Liver (tissue), 9 donors: Measurements from ENCODE around the gene MOGAT2. TPM values are rescaled to one million over a fixed set of nuclear protein-coding genes. Genes with fewer than 3 reads are reported as not detected.

Experiments
- DNase-seq: peaks from one replicate; pipeline ENCODE4 v3.0.0-alpha.2; 2017; ENCODE audit warnings: low spot score
- H3K27ac ChIP-seq, 2 donors: one replicate each; pipeline ENCODE4 v1.7.0; 2013; ENCODE audit warnings: inconsistent platforms in 2 of 2, low read length in 2 of 2, control low read depth in 1 of 2, low read depth in 1 of 2, mild to moderate bottlenecking in 1 of 2
- H3K27me3 ChIP-seq, 4 donors: one replicate each; pipeline versions ENCODE4 v1.6.1 to v1.7.0; 2013; ENCODE audit warnings: low read length in 3 of 4, inconsistent platforms in 1 of 4, mild to moderate bottlenecking in 1 of 4, moderate library complexity in 1 of 4; ENCODE audit not compliant: control insufficient read depth in 4 of 4, insufficient read depth in 4 of 4
- H3K36me3 ChIP-seq, 4 donors: one replicate each; pipeline versions ENCODE4 v1.6.1 to v1.7.0; 2013; ENCODE audit warnings: low read length in 3 of 4, mild to moderate bottlenecking in 3 of 4, low read depth in 1 of 4, moderate library complexity in 1 of 4; ENCODE audit not compliant: control insufficient read depth in 4 of 4, insufficient read depth in 3 of 4
- H3K4me1 ChIP-seq, 4 donors: one replicate each; pipeline versions ENCODE4 v1.6.1 to v1.7.0; 2013; ENCODE audit warnings: low read length in 3 of 4, mild to moderate bottlenecking in 3 of 4, moderate library complexity in 1 of 4; ENCODE audit not compliant: control insufficient read depth in 4 of 4, insufficient read depth in 4 of 4
- H3K4me3 ChIP-seq, 3 donors: one replicate each; pipeline versions ENCODE4 v1.6.1 to v1.7.0; 2013; ENCODE audit warnings: low read length in 3 of 3, control low read depth in 1 of 3, low read depth in 1 of 3, mild to moderate bottlenecking in 1 of 3
- H3K9ac ChIP-seq, 2 donors: one replicate each; pipeline ENCODE4 v1.7.0; 2013; ENCODE audit warnings: low read length in 2 of 2, mild to moderate bottlenecking in 2 of 2, moderate library complexity in 2 of 2, control low read depth in 1 of 2, low read depth in 1 of 2
- H3K9me3 ChIP-seq, 4 donors: one replicate each; pipeline versions ENCODE4 v1.6.1 to v1.7.0; 2013; ENCODE audit warnings: low read length in 3 of 4; ENCODE audit not compliant: control insufficient read depth in 4 of 4
- ATF3 ChIP-seq: IDR thresholded peaks from 2 replicates; pipeline ENCODE4 v1.6.1; 2016; ENCODE audit warnings: antibody characterized with exemption
- EGR1 ChIP-seq, 2 donors: IDR thresholded peaks; 2 replicates each; pipeline ENCODE4 v1.6.1; 2016 to 2018; ENCODE audit warnings: antibody characterized with exemption in 2 of 2, low read depth in 2 of 2
- FOXA1 ChIP-seq: IDR thresholded peaks from 2 replicates; pipeline ENCODE4 v1.6.1; 2016; ENCODE audit warnings: antibody characterized with exemption
- FOXA2 ChIP-seq: IDR thresholded peaks from 2 replicates; pipeline ENCODE4 v1.6.1; 2016; ENCODE audit warnings: antibody characterized with exemption
- HNF4A ChIP-seq, 2 donors: conservative IDR thresholded peaks; 2 replicates each; pipeline ENCODE4 v1.6.1; 2016; ENCODE audit warnings: antibody characterized with exemption in 2 of 2, mild to moderate bottlenecking in 2 of 2
- HNF4G ChIP-seq: IDR thresholded peaks from 2 replicates; pipeline ENCODE4 v1.6.1; 2016; ENCODE audit warnings: antibody characterized with exemption
- JUND ChIP-seq, 2 donors: IDR thresholded peaks; 2 replicates each; pipeline ENCODE4 v1.6.1; 2016; ENCODE audit warnings: antibody characterized with exemption in 2 of 2
- NR2F2 ChIP-seq: IDR thresholded peaks from 2 replicates; pipeline ENCODE4 v1.6.1; 2016; ENCODE audit warnings: antibody characterized with exemption
- RAD21 ChIP-seq, 2 donors: IDR thresholded peaks; 2 replicates each; pipeline ENCODE4 v1.6.1; 2016; ENCODE audit warnings: antibody characterized with exemption in 2 of 2, mild to moderate bottlenecking in 2 of 2
- RXRA ChIP-seq, 2 donors: IDR thresholded peaks; 2 replicates each; pipeline ENCODE4 v1.6.1; 2017 to 2018; ENCODE audit warnings: antibody characterized with exemption in 2 of 2, mild to moderate bottlenecking in 1 of 2
- SP1 ChIP-seq: IDR thresholded peaks from 2 replicates; pipeline ENCODE4 v1.6.1; 2018; ENCODE audit warnings: antibody characterized with exemption, mild to moderate bottlenecking
- TAF1 ChIP-seq: conservative IDR thresholded peaks from 2 replicates; pipeline ENCODE4 v1.6.1; 2016; ENCODE audit warnings: antibody characterized with exemption, mild to moderate bottlenecking
- YY1 ChIP-seq: IDR thresholded peaks from 2 replicates; pipeline ENCODE4 v1.6.1; 2016; ENCODE audit warnings: antibody characterized with exemption, mild to moderate bottlenecking
- WGBS: extraction: QIAGEN DNeasy Blood & Tissue Kit; methylation state at CpG from one replicate; pipeline ENCODE4 v1.1.7; 2013; 5-methylcytosine and 5-hydroxymethylcytosine counted together
- polyA plus RNA-seq, 2 donors: library from polyadenylated mRNA; stranded (reverse) in 1 of 2; unstranded in 1 of 2; fragments of 200-250 nt in 1 of 2; fragments of >200 nt in 1 of 2; fragmentation: Nextera tagmentation in 1 of 2; extraction: Ambion mirVana in 1 of 2; gene quantifications; one replicate each; pipeline versions ENCODE4 v1.2.1 to v1.2.3, GENCODE V29; 2013 to 2015
- total RNA-seq, 2 donors: library from RNA; depleted of rRNA; stranded (reverse); fragments of >200 nt; gene quantifications; one replicate each; pipeline ENCODE4 v1.2.3, GENCODE V29; 2014
- TF ChIP-seq, protein P1 (sequence below): IDR thresholded peaks from 2 replicates; pipeline ENCODE4 v1.6.1; 2016; ENCODE audit warnings: antibody characterized with exemption
- TF ChIP-seq, protein P2 (sequence below): fragments of 150-350 bp; IDR thresholded peaks from 2 replicates; pipeline ENCODE4 v1.5.1; 2017; ENCODE audit warnings: improper control_type of control experiment, low read depth, low read length; ENCODE audit not compliant: missing input control
- TF ChIP-seq, protein P3 (sequence below): IDR thresholded peaks from 2 replicates; pipeline ENCODE4 v1.6.1; 2016; ENCODE audit warnings: antibody characterized with exemption
- TF ChIP-seq, protein P4 (sequence below): IDR thresholded peaks from 2 replicates; pipeline ENCODE4 v1.6.1; 2016; ENCODE audit warnings: antibody characterized with exemption, mild to moderate bottlenecking
- donor health status: healthy.
- donor health status: healthy.
- donor health status: healthy.
- donor health status: healthy.
- donor health status: healthy.

The MOGAT2 gene
- total and polyA plus RNA-seq, 4 donors: 1.0 to 92.4 (median 37.6) TPM

GRCh38 chr11:75775056-75775455, 57.4 kb downstream of the MOGAT2 start:
- WGBS: 95% methylated on average over 3 of the region's 3 CpGs
- TF ChIP-seq YY1: no peak
- TF ChIP-seq, protein P1, sequence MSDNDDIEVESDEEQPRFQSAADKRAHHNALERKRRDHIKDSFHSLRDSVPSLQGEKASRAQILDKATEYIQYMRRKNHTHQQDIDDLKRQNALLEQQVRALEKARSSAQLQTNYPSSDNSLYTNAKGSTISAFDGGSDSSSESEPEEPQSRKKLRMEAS: no peak
- TF ChIP-seq HNF4A (conservative IDR thresholded peaks at IDR 0.05): no peak
- TF ChIP-seq, protein P2, sequence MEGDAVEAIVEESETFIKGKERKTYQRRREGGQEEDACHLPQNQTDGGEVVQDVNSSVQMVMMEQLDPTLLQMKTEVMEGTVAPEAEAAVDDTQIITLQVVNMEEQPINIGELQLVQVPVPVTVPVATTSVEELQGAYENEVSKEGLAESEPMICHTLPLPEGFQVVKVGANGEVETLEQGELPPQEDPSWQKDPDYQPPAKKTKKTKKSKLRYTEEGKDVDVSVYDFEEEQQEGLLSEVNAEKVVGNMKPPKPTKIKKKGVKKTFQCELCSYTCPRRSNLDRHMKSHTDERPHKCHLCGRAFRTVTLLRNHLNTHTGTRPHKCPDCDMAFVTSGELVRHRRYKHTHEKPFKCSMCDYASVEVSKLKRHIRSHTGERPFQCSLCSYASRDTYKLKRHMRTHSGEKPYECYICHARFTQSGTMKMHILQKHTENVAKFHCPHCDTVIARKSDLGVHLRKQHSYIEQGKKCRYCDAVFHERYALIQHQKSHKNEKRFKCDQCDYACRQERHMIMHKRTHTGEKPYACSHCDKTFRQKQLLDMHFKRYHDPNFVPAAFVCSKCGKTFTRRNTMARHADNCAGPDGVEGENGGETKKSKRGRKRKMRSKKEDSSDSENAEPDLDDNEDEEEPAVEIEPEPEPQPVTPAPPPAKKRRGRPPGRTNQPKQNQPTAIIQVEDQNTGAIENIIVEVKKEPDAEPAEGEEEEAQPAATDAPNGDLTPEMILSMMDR: no peak
- no peak for TF ChIP-seq ATF3
- TF ChIP-seq TAF1: no peak
- TF ChIP-seq, protein P3, sequence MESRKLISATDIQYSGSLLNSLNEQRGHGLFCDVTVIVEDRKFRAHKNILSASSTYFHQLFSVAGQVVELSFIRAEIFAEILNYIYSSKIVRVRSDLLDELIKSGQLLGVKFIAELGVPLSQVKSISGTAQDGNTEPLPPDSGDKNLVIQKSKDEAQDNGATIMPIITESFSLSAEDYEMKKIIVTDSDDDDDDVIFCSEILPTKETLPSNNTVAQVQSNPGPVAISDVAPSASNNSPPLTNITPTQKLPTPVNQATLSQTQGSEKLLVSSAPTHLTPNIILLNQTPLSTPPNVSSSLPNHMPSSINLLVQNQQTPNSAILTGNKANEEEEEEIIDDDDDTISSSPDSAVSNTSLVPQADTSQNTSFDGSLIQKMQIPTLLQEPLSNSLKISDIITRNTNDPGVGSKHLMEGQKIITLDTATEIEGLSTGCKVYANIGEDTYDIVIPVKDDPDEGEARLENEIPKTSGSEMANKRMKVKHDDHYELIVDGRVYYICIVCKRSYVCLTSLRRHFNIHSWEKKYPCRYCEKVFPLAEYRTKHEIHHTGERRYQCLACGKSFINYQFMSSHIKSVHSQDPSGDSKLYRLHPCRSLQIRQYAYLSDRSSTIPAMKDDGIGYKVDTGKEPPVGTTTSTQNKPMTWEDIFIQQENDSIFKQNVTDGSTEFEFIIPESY: no peak
- Histone ChIP-seq H3K27ac (no peak overlapping the region), H3K36me3 (peaks cover 0 to 4% (median 2%) of the 10 kb centered on the region in 4 donors), H3K9ac (no peak overlapping the region), H3K4me3 (no peak overlapping the region), H3K9me3 (no peaks in the 10 kb centered on the region), H3K4me1 (peaks cover 3 to 82% (median 44%) of the 10 kb centered on the region in 4 donors), H3K27me3 (no peaks in the 10 kb centered on the region)
- DNase-seq: no peak

GRCh38 chr11:75776546-75776945, 58.9 kb downstream of the MOGAT2 start:
- Histone ChIP-seq H3K4me3 (no peak overlapping the region), H3K27me3 (no peaks in the 10 kb centered on the region), H3K4me1 (peaks cover 3 to 82% (median 43%) of the 10 kb centered on the region in 4 donors), H3K27ac (no peak overlapping the region), H3K9me3 (no peaks in the 10 kb centered on the region), H3K36me3 (peaks cover 0 to 4% (median 2%) of the 10 kb centered on the region in 4 donors), H3K9ac (no peak overlapping the region)
- TF ChIP-seq FOXA2 (no peak), FOXA1 (no peak), EGR1 (IDR thresholded peaks at IDR 0.05; ENCODE audit: low read depth in 2 of 2) (no peak), TAF1 (no peak), HNF4G (no peak), NR2F2 (no peak), HNF4A (conservative IDR thresholded peaks at IDR 0.05) (no peak), ATF3 (no peak), JUND (IDR thresholded peaks at IDR 0.05) (no peak), RAD21 (IDR thresholded peaks at IDR 0.05) (no peak), SP1 (no peak), YY1 (no peak), RXRA (IDR thresholded peaks at IDR 0.05) (no peak)
- TF ChIP-seq, protein P3: no peak
- TF ChIP-seq, protein P4, sequence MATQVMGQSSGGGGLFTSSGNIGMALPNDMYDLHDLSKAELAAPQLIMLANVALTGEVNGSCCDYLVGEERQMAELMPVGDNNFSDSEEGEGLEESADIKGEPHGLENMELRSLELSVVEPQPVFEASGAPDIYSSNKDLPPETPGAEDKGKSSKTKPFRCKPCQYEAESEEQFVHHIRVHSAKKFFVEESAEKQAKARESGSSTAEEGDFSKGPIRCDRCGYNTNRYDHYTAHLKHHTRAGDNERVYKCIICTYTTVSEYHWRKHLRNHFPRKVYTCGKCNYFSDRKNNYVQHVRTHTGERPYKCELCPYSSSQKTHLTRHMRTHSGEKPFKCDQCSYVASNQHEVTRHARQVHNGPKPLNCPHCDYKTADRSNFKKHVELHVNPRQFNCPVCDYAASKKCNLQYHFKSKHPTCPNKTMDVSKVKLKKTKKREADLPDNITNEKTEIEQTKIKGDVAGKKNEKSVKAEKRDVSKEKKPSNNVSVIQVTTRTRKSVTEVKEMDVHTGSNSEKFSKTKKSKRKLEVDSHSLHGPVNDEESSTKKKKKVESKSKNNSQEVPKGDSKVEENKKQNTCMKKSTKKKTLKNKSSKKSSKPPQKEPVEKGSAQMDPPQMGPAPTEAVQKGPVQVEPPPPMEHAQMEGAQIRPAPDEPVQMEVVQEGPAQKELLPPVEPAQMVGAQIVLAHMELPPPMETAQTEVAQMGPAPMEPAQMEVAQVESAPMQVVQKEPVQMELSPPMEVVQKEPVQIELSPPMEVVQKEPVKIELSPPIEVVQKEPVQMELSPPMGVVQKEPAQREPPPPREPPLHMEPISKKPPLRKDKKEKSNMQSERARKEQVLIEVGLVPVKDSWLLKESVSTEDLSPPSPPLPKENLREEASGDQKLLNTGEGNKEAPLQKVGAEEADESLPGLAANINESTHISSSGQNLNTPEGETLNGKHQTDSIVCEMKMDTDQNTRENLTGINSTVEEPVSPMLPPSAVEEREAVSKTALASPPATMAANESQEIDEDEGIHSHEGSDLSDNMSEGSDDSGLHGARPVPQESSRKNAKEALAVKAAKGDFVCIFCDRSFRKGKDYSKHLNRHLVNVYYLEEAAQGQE: no peak
- TF ChIP-seq, protein P1: no peak
- TF ChIP-seq, protein P2: no peak
- DNase-seq: no peak
- WGBS: 94% methylated on average over 4 of the region's 4 CpGs
